HEK293T (cell line): ENCODE data around the gene PKP2.

Experiments
- FOXA1 ChIP-seq: fragments of 450-650 bp; IDR thresholded peaks from 2 replicates; pipeline ENCODE4 v1.6.1; 2016; ENCODE audit warnings: mild to moderate bottlenecking
- FOXK2 ChIP-seq: fragments of 450-650 bp; IDR thresholded peaks from 2 replicates; pipeline ENCODE4 v1.6.1; 2016; ENCODE audit warnings: mild to moderate bottlenecking
- FOXM1 ChIP-seq: fragments of 450-650 bp; IDR thresholded peaks from 2 replicates; pipeline ENCODE4 v1.6.1; 2017; ENCODE audit warnings: mild to moderate bottlenecking, borderline replicate concordance
- HDGF ChIP-seq: fragments of 450-650 bp; IDR thresholded peaks from 2 replicates; pipeline ENCODE4 v1.6.1; 2017; ENCODE audit warnings: antibody characterized with exemption, borderline replicate concordance
- NFRKB ChIP-seq: fragments of 450-650 bp; IDR thresholded peaks from 2 replicates; pipeline ENCODE4 v1.6.1; 2016; ENCODE audit warnings: mild to moderate bottlenecking, moderate library complexity
- SP1 ChIP-seq: fragments of 450-650 bp; IDR thresholded peaks from 2 replicates; pipeline ENCODE4 v1.6.1; 2017
- SUZ12 ChIP-seq: fragments of 450-650 bp; IDR thresholded peaks from 2 replicates; pipeline ENCODE4 v1.6.1; 2016; ENCODE audit warnings: mild to moderate bottlenecking
- TARDBP ChIP-seq: fragments of 450-650 bp; IDR thresholded peaks from 2 replicates; pipeline ENCODE4 v1.6.1; 2016
- ZNF384 ChIP-seq: fragments of 450-650 bp; IDR thresholded peaks from 2 replicates; pipeline ENCODE4 v1.6.1; 2016

GRCh38 chr12:32870716-32871115, 25.9 kb downstream of the PKP2 start:
- no peak for TF ChIP-seq HDGF
- TF ChIP-seq SP1: no peak
- TF ChIP-seq FOXM1: no peak
- TF ChIP-seq FOXA1: no peak
- no peak for TF ChIP-seq ZNF384
- no peak for TF ChIP-seq TARDBP
- TF ChIP-seq FOXK2: no peak
- TF ChIP-seq SUZ12: no peak
- TF ChIP-seq NFRKB: no peak
